Measurements from ENCODE around the gene RFC5.

- TF ChIP-seq POLR2A (IDR thresholded peaks at IDR 0.05) (no peak), CTCF (IDR thresholded peaks at IDR 0.05) (no peak), POLR2AphosphoS5 (IDR thresholded peaks at IDR 0.05) (no peak), EP300 (IDR thresholded peaks at IDR 0.05; ENCODE audit: low read depth) (no peak)
Observed at GRCh38 chr12:118046430-118046829, 29.9 kb downstream of the RFC5 start.
